Neural cell (in vitro differentiated cells): Measurements from ENCODE around the gene MTRF1L. TPM values are rescaled to one million over a fixed set of nuclear protein-coding genes. Genes with fewer than 3 reads are reported as not detected.

Experiments
- H2AFZ ChIP-seq: fragments of 200-600, 300-800 bp; sonication (generic), shearing (Covaris generic); 2 replicates; pipeline ENCODE4 v1.6.0; 2014; ENCODE audit warnings: low read depth, mild to moderate bottlenecking, antibody characterized with exemption, low read length, moderate library complexity
- H3F3A ChIP-seq: fragments of 200-600 bp; shearing (Covaris generic); 2 replicates; pipeline ENCODE4 v1.6.1; 2016; ENCODE audit warnings: mild to moderate bottlenecking, moderate library complexity, mixed read lengths, antibody characterized with exemption, low read length; ENCODE audit not compliant: insufficient read depth, poor library complexity, severe bottlenecking
- H3K27ac ChIP-seq: fragments of 200-600, 300-800 bp; sonication (generic), shearing (Covaris generic); 2 replicates; pipeline ENCODE4 v1.5.1; 2014; ENCODE audit warnings: mild to moderate bottlenecking, low read length, moderate library complexity
- H3K27me3 ChIP-seq: fragments of 300-800, 200-600 bp; sonication (generic), shearing (Covaris generic); 2 replicates; pipeline ENCODE4 v1.6.0; 2014; ENCODE audit warnings: mild to moderate bottlenecking, low read depth, low read length, moderate library complexity; ENCODE audit not compliant: insufficient read depth
- H3K36me3 ChIP-seq: fragments of 300-800, 200-600 bp; sonication (generic), shearing (Covaris generic); 2 replicates; pipeline ENCODE4 v1.5.1; 2014; ENCODE audit warnings: mild to moderate bottlenecking, antibody characterized with exemption, low read length, moderate library complexity; ENCODE audit not compliant: insufficient read depth
- H3K4me2 ChIP-seq: fragments of 300-800, 200-600 bp; sonication (generic), shearing (Covaris generic); 2 replicates; pipeline ENCODE4 v1.6.0; 2014; ENCODE audit warnings: mild to moderate bottlenecking, low read length
- H3K4me3 ChIP-seq: fragments of 300-800, 200-600 bp; sonication (generic), shearing (Covaris generic); 2 replicates; pipeline ENCODE4 v1.5.1; 2014; ENCODE audit warnings: mild to moderate bottlenecking, low read length, moderate library complexity
- H3K79me2 ChIP-seq: fragments of 200-600 bp; shearing (Covaris generic); replicated peaks from 2 replicates; pipeline ENCODE4 v1.6.0; 2014; ENCODE audit warnings: mild to moderate bottlenecking, low read length, moderate library complexity; ENCODE audit not compliant: insufficient read depth
- H3K9ac ChIP-seq: fragments of 300-800, 200-600 bp; sonication (generic), shearing (Covaris generic); 2 replicates; pipeline ENCODE4 v1.6.1; 2016; ENCODE audit warnings: mild to moderate bottlenecking, low read length, mixed read lengths
- H3K9me2 ChIP-seq: fragments of 200-600 bp; shearing (Covaris generic); 2 replicates; pipeline ENCODE4 v1.6.1; 2016; ENCODE audit warnings: mild to moderate bottlenecking, low read length, mixed read lengths; ENCODE audit not compliant: insufficient read depth
- H3K9me3 ChIP-seq: fragments of 200-600, 300-800 bp; sonication (generic), shearing (Covaris generic); 2 replicates; pipeline ENCODE4 v1.6.1; 2016; ENCODE audit warnings: mild to moderate bottlenecking, mixed run types, low read length, moderate library complexity, mixed read lengths
- H4K20me1 ChIP-seq: fragments of 200-600 bp; shearing (Covaris generic); 2 replicates; pipeline ENCODE4 v1.6.1; 2016; ENCODE audit warnings: mild to moderate bottlenecking, mixed run types; ENCODE audit not compliant: insufficient read depth
- EP300 ChIP-seq: fragments of 450-650 bp; conservative IDR thresholded peaks from 2 replicates; pipeline ENCODE4 v1.6.1; 2014; ENCODE audit warnings: antibody characterized with exemption, mild to moderate bottlenecking, moderate library complexity; ENCODE audit not compliant: poor library complexity, severe bottlenecking
- EZH2 ChIP-seq: fragments of 200-600, 300-800 bp; shearing (Covaris generic), sonication (generic); IDR thresholded peaks from 2 replicates; pipeline ENCODE4 v1.6.1; 2014; ENCODE audit warnings: antibody characterized with exemption, low read length, borderline replicate concordance, mild to moderate bottlenecking; ENCODE audit not compliant: insufficient read depth, poor library complexity, severe bottlenecking
- MXI1 ChIP-seq: fragments of 450-650 bp; conservative IDR thresholded peaks from 2 replicates; pipeline ENCODE4 v1.6.1; 2014; ENCODE audit warnings: antibody characterized with exemption, mild to moderate bottlenecking; ENCODE audit not compliant: poor library complexity, severe bottlenecking
- POLR2AphosphoS5 ChIP-seq: IDR thresholded peaks from 2 replicates; pipeline ENCODE4 v1.6.1; 2012
- RAD21 ChIP-seq: fragments of 450-650 bp; conservative IDR thresholded peaks from 2 replicates; pipeline ENCODE4 v1.6.1; 2014; ENCODE audit warnings: antibody characterized with exemption, mild to moderate bottlenecking, moderate library complexity
- SMC3 ChIP-seq: fragments of 450-650 bp; conservative IDR thresholded peaks from 2 replicates; pipeline ENCODE4 v1.6.1; 2014; ENCODE audit warnings: antibody characterized with exemption, mild to moderate bottlenecking, moderate library complexity; ENCODE audit not compliant: poor library complexity
- TAF1 ChIP-seq: IDR thresholded peaks from 2 replicates; pipeline ENCODE4 v1.6.1; 2012; ENCODE audit warnings: low read depth
- polyA plus RNA-seq: library from polyadenylated mRNA; depleted of rRNA; stranded (reverse); fragments of >200 nt; gene quantifications from 2 replicates; pipeline ENCODE4 v1.2.3, GENCODE V29; 2014
- TF ChIP-seq, protein P1 (sequence below): fragments of 450-650 bp; IDR thresholded peaks from 2 replicates; pipeline ENCODE4 v1.5.1; 2014; ENCODE audit warnings: antibody characterized with exemption, mild to moderate bottlenecking, moderate library complexity; ENCODE audit not compliant: poor library complexity, severe bottlenecking
- TF ChIP-seq, protein P2 (sequence below): IDR thresholded peaks from 2 replicates; pipeline ENCODE4 v1.6.1; 2012; ENCODE audit warnings: borderline replicate concordance

The MTRF1L gene
- polyA plus RNA-seq, 1 donor from 2014 or later, result 14.0 TPM

DNA sequence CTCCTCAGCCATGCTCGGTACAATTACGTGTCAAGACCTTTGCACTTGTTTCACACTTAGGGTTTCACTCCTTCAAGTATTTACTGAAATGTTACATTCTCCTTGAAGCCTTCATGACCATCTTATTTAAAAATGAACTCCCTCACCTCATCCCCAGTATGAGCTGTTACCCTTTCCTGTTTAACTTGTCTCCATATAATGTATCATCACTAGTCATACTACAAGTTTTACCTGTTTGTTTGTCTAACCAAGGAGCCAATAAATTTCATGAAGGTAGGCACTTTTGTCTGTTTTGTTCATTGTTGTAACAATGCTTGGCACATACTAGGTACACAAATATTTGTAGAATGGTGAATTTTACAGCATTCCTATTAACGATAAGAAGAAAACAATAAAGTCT is 46.1 kb upstream of the MTRF1L start:
- H3K9ac ChIP-seq, result no peak overlapping the region
- H2AFZ ChIP-seq, result no peak overlapping the region
- no peaks in the 10 kb centered on the region for H3K9me2 ChIP-seq
- H4K20me1 ChIP-seq, result no peaks in the 10 kb centered on the region
- TF ChIP-seq RAD21 (no peak), MXI1 (no peak), SMC3 (no peak), POLR2AphosphoS5 (no peak), TAF1 (no peak), EZH2 (no peak), EP300 (no peak)
- TF ChIP-seq, protein P1, sequence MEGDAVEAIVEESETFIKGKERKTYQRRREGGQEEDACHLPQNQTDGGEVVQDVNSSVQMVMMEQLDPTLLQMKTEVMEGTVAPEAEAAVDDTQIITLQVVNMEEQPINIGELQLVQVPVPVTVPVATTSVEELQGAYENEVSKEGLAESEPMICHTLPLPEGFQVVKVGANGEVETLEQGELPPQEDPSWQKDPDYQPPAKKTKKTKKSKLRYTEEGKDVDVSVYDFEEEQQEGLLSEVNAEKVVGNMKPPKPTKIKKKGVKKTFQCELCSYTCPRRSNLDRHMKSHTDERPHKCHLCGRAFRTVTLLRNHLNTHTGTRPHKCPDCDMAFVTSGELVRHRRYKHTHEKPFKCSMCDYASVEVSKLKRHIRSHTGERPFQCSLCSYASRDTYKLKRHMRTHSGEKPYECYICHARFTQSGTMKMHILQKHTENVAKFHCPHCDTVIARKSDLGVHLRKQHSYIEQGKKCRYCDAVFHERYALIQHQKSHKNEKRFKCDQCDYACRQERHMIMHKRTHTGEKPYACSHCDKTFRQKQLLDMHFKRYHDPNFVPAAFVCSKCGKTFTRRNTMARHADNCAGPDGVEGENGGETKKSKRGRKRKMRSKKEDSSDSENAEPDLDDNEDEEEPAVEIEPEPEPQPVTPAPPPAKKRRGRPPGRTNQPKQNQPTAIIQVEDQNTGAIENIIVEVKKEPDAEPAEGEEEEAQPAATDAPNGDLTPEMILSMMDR, result no peak
- TF ChIP-seq, protein P2, sequence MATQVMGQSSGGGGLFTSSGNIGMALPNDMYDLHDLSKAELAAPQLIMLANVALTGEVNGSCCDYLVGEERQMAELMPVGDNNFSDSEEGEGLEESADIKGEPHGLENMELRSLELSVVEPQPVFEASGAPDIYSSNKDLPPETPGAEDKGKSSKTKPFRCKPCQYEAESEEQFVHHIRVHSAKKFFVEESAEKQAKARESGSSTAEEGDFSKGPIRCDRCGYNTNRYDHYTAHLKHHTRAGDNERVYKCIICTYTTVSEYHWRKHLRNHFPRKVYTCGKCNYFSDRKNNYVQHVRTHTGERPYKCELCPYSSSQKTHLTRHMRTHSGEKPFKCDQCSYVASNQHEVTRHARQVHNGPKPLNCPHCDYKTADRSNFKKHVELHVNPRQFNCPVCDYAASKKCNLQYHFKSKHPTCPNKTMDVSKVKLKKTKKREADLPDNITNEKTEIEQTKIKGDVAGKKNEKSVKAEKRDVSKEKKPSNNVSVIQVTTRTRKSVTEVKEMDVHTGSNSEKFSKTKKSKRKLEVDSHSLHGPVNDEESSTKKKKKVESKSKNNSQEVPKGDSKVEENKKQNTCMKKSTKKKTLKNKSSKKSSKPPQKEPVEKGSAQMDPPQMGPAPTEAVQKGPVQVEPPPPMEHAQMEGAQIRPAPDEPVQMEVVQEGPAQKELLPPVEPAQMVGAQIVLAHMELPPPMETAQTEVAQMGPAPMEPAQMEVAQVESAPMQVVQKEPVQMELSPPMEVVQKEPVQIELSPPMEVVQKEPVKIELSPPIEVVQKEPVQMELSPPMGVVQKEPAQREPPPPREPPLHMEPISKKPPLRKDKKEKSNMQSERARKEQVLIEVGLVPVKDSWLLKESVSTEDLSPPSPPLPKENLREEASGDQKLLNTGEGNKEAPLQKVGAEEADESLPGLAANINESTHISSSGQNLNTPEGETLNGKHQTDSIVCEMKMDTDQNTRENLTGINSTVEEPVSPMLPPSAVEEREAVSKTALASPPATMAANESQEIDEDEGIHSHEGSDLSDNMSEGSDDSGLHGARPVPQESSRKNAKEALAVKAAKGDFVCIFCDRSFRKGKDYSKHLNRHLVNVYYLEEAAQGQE, result no peak
- no peak overlapping the region for H3K4me3 ChIP-seq
- H3K4me2 ChIP-seq, result no peak overlapping the region
- H3K36me3 ChIP-seq, result no peaks in the 10 kb centered on the region
- H3K27me3 ChIP-seq, result no peaks in the 10 kb centered on the region
- H3K27ac ChIP-seq, result no peak overlapping the region
- peaks cover 3% of the 10 kb centered on the region for H3F3A ChIP-seq
- no peaks in the 10 kb centered on the region for H3K79me2 ChIP-seq
- H3K9me3 ChIP-seq, result no peaks in the 10 kb centered on the region

DNA sequence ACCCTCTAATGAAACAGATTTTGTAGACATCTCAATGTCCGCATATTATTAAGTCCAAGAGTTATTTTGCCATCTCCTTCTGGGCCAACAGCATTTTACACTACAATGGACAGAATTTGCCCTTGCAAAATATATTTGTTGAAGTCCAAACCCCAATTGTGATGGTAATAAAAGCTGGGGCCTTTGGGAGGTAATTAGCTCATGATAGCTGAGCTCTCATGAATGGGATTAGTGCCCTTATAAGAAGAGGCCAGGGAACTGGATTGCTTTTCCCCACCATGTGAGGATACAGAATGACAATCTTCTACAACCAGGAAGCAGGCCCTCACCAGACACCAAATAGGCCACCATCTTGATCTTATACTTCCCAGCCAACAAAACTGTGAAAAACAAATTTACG is 44.9 kb upstream of the MTRF1L start:
- Histone ChIP-seq H3K9me3 (no peaks in the 10 kb centered on the region), H2AFZ (no peak overlapping the region), H3K27me3 (no peaks in the 10 kb centered on the region), H3K4me3 (no peak overlapping the region), H3F3A (peaks cover 3% of the 10 kb centered on the region), H3K79me2 (no peaks in the 10 kb centered on the region), H3K27ac (no peak overlapping the region), H3K9me2 (no peaks in the 10 kb centered on the region), H3K36me3 (peaks cover 6% of the 10 kb centered on the region), H4K20me1 (no peaks in the 10 kb centered on the region), H3K4me2 (no peak overlapping the region), H3K9ac (no peak overlapping the region)
- TF ChIP-seq RAD21, result no peak
- no peak for TF ChIP-seq SMC3
- TF ChIP-seq POLR2AphosphoS5, result no peak
- TF ChIP-seq, protein P1, result no peak
- TF ChIP-seq, protein P2, result no peak
- no peak for TF ChIP-seq EZH2
- TF ChIP-seq TAF1, result no peak
- no peak for TF ChIP-seq EP300
- TF ChIP-seq MXI1, result no peak
